Neural progenitor cell (in vitro differentiated cells): Measurements from ENCODE around the gene SLCO2B1. TPM values are rescaled to one million over a fixed set of nuclear protein-coding genes. Genes with fewer than 3 reads are reported as not detected.

Source experiments
- DNase-seq: peaks from one replicate; pipeline ENCODE4 v3.0.0-alpha.2; 2016; ENCODE audit warnings: low spot score
- H2AFZ ChIP-seq: fragments of 200-600 bp; sonication (generic); replicated peaks from 2 replicates; pipeline ENCODE4 v1.6.1; 2016; ENCODE audit warnings: antibody characterized with exemption
- H3F3A ChIP-seq: fragments of 200-600 bp; sonication (generic); 2 replicates; pipeline ENCODE4 v1.6.1; 2016; ENCODE audit warnings: antibody characterized with exemption, low read depth
- H3K27ac ChIP-seq: fragments of 200-600 bp; sonication (generic); 2 replicates; pipeline ENCODE4 v1.5.1; 2016; ENCODE audit warnings: mild to moderate bottlenecking
- H3K27me3 ChIP-seq: fragments of 200-600 bp; sonication (generic); 2 replicates; pipeline ENCODE4 v1.6.1; 2016; ENCODE audit warnings: mild to moderate bottlenecking, moderate library complexity
- H3K36me3 ChIP-seq: fragments of 200-600 bp; sonication (generic); 2 replicates; pipeline ENCODE4 v1.5.1; 2016
- H3K4me1 ChIP-seq: fragments of 200-600 bp; sonication (generic); 2 replicates; pipeline ENCODE4 v1.6.1; 2016; ENCODE audit warnings: mixed run types
- H3K4me2 ChIP-seq: fragments of 200-600 bp; sonication (generic); 2 replicates; pipeline ENCODE4 v1.6.1; 2016
- H3K4me3 ChIP-seq: fragments of 200-600 bp; sonication (generic); 2 replicates; pipeline ENCODE4 v1.5.1; 2016
- H3K79me2 ChIP-seq: fragments of 200-600 bp; sonication (generic); 2 replicates; pipeline ENCODE4 v1.6.1; 2016; ENCODE audit warnings: low read depth
- H3K9ac ChIP-seq: fragments of 200-600 bp; sonication (generic); 2 replicates; pipeline ENCODE4 v1.6.1; 2016
- H3K9me3 ChIP-seq: fragments of 200-600 bp; sonication (generic); 2 replicates; pipeline ENCODE4 v1.5.1; 2016; ENCODE audit warnings: low read depth
- H4K20me1 ChIP-seq: fragments of 200-600 bp; sonication (generic); 2 replicates; pipeline ENCODE4 v1.6.1; 2016; ENCODE audit warnings: low read depth
- H3K27ac Mint-ChIP-seq: 3 replicates; pipeline ENCODE4 v1.8.0; 2021; ENCODE audit warnings: mixed read lengths
- H3K27me3 Mint-ChIP-seq: 2 replicates; pipeline ENCODE4 v1.8.0; 2022; ENCODE audit warnings: low read depth, mild to moderate bottlenecking, inconsistent platforms, moderate library complexity, mixed read lengths; ENCODE audit not compliant: insufficient read depth
- H3K36me3 Mint-ChIP-seq: 3 replicates; pipeline ENCODE4 v1.8.0; 2021; ENCODE audit warnings: mixed read lengths
- H3K4me1 Mint-ChIP-seq: 3 replicates; pipeline ENCODE4 v1.8.0; 2021; ENCODE audit warnings: mixed read lengths
- H3K4me3 Mint-ChIP-seq: 3 replicates; pipeline ENCODE4 v1.8.0; 2021; ENCODE audit warnings: mild to moderate bottlenecking, moderate library complexity, mixed read lengths
- H3K9me3 Mint-ChIP-seq: 3 replicates; pipeline ENCODE4 v1.8.0; 2020; ENCODE audit warnings: mixed read lengths
- EZH2 ChIP-seq: fragments of 200-600 bp; sonication (generic); IDR thresholded peaks from 2 replicates; pipeline ENCODE4 v1.6.1; 2017; ENCODE audit warnings: antibody characterized with exemption, mild to moderate bottlenecking, moderate library complexity
- EZH2phosphoT487 ChIP-seq: fragments of 200-600 bp; sonication (generic); IDR thresholded peaks from 2 replicates; pipeline ENCODE4 v1.6.1; 2017; ENCODE audit warnings: antibody characterized with exemption
- total RNA-seq: library from RNA; depleted of rRNA; stranded (reverse); fragments of >200 nt; gene quantifications from 2 replicates; pipeline ENCODE4 v1.2.3, GENCODE V29; 2015; ENCODE audit warnings: low replicate concordance
- TF ChIP-seq, protein P1 (sequence below): fragments of 200-600 bp; sonication (generic); IDR thresholded peaks from 2 replicates; pipeline ENCODE4 v1.5.1; 2017; ENCODE audit warnings: antibody characterized with exemption, mild to moderate bottlenecking

The SLCO2B1 gene
- total RNA-seq, 1 donor from 2014 or later, result 0.07 TPM

DNA sequence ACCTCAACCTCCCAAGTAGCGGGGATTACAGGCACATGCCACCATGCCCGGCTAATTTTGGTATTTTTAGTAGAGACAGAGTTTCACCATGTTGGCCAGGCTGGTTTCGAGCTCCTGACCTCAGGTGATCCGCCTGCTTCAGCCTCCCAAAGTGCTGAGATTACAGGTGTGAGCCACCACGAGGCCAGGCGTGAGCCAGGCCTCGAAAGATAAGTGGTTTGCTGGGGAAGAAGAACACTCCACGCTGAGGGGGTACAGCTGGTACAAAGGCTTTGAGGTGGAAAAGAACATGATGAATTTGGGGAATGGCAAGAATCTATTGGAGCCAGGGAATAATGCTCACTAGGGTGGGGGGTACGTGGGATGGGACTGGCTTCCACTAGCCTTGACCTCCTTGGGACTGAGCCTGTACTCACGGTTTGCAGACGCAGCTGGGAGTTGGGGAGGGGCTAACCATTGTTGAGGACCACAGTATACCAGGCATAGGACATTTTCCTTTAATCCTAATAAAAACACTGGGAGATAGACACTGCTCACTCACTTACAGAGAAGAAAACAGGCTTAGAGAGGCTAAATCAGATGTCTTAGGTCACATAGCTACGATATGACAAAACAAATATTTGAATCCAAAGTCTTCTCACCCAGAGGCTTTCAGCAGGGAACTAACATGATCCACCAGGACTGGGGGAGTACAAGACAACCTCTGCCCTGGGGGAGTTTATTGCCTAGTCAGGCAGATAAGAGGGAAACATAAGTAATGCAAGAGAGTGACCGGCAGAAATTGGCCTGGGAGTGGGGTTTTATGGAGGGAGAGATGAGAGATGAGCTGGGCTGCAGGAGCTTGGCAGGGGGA is 4.9 kb downstream of the SLCO2B1 start:
- H3K4me2 ChIP-seq, result no peak overlapping the region
- TF ChIP-seq EZH2phosphoT487, result no peak
- TF ChIP-seq, protein P1, sequence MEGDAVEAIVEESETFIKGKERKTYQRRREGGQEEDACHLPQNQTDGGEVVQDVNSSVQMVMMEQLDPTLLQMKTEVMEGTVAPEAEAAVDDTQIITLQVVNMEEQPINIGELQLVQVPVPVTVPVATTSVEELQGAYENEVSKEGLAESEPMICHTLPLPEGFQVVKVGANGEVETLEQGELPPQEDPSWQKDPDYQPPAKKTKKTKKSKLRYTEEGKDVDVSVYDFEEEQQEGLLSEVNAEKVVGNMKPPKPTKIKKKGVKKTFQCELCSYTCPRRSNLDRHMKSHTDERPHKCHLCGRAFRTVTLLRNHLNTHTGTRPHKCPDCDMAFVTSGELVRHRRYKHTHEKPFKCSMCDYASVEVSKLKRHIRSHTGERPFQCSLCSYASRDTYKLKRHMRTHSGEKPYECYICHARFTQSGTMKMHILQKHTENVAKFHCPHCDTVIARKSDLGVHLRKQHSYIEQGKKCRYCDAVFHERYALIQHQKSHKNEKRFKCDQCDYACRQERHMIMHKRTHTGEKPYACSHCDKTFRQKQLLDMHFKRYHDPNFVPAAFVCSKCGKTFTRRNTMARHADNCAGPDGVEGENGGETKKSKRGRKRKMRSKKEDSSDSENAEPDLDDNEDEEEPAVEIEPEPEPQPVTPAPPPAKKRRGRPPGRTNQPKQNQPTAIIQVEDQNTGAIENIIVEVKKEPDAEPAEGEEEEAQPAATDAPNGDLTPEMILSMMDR, result no peak
- no peak for TF ChIP-seq EZH2
- no peaks in the 10 kb centered on the region for H3K36me3 Mint-ChIP-seq
- H3K27me3 Mint-ChIP-seq, result peaks cover 4% of the 10 kb centered on the region
- no peaks in the 10 kb centered on the region for H3K27me3 ChIP-seq
- H3K9ac ChIP-seq, result no peak overlapping the region
- no peak for DNase-seq
- H3K79me2 ChIP-seq, result no peaks in the 10 kb centered on the region
- no peaks in the 10 kb centered on the region for H3K9me3 Mint-ChIP-seq
- H3K36me3 ChIP-seq, result no peaks in the 10 kb centered on the region
- no peaks in the 10 kb centered on the region for H4K20me1 ChIP-seq
- H3K4me1 ChIP-seq, result no peaks in the 10 kb centered on the region
- no peaks in the 10 kb centered on the region for H3K9me3 ChIP-seq
- H3K4me1 Mint-ChIP-seq, result peaks cover 14% of the 10 kb centered on the region
- H3K4me3 ChIP-seq, result no peak overlapping the region
- H3K27ac ChIP-seq, result no peak overlapping the region
- H2AFZ ChIP-seq, result no peak overlapping the region
- no peaks in the 10 kb centered on the region for H3F3A ChIP-seq
- H3K27ac Mint-ChIP-seq, result no peak overlapping the region
- no peak overlapping the region for H3K4me3 Mint-ChIP-seq

DNA sequence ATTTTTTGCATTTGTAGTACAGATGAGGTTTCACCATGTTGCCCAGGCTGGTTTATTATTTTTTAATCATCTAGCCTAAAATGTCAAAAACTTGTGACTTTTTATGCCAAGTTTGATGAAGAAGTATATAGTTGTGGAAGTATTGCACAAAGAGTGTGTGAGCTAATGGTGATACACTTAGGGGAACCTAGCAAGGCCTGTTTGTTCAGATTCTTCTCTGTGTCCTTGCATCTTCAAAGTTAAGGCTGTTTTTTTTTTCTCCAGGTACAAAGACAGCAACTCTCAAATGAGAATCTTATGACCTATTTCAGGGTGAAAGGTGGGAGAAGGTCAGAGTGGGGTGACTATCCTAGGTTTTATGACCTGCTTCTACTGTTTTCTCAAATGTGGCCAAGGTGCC is 7.3 kb downstream of the SLCO2B1 start:
- H3K36me3 Mint-ChIP-seq, result no peaks in the 10 kb centered on the region
- Histone ChIP-seq H3F3A (no peaks in the 10 kb centered on the region), H4K20me1 (no peaks in the 10 kb centered on the region), H3K27me3 (no peaks in the 10 kb centered on the region), H3K4me2 (no peak overlapping the region), H3K79me2 (no peaks in the 10 kb centered on the region), H2AFZ (no peak overlapping the region), H3K4me3 (no peak overlapping the region), H3K36me3 (no peaks in the 10 kb centered on the region), H3K27ac (no peak overlapping the region), H3K9me3 (no peaks in the 10 kb centered on the region), H3K9ac (no peak overlapping the region), H3K4me1 (no peaks in the 10 kb centered on the region)
- DNase-seq, result no peak
- peaks cover 4% of the 10 kb centered on the region for H3K27me3 Mint-ChIP-seq
- peaks cover 7% of the 10 kb centered on the region for H3K9me3 Mint-ChIP-seq
- no peak overlapping the region for H3K4me3 Mint-ChIP-seq
- peaks cover 25% of the 10 kb centered on the region for H3K4me1 Mint-ChIP-seq
- TF ChIP-seq, protein P1, result no peak
- no peak for TF ChIP-seq EZH2
- no peak for TF ChIP-seq EZH2phosphoT487
- no peak overlapping the region for H3K27ac Mint-ChIP-seq

DNA sequence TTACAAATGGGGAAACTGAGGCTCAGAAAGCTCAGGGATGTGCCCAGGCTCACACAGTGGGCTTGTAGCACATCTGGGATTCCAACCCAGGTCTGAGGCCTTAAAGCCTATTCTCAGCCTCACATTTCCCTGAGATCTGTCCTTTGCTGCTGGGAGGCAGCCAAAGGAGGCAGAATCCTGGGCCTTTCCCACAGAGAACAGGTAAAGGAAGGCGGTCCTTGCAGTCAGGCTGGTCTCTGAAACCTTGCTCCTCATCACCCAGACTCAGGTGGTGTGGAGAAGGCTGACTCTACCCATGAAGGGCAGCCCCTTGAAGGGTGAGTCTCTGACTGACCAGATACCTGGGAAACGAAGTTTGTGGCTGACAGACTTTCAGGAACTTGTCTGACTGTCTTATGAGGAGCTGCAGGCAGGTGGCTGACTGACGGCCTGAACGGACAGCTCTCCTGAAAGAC is 7.8 kb downstream of the SLCO2B1 start:
- H4K20me1 ChIP-seq, result no peaks in the 10 kb centered on the region
- H3K9me3 ChIP-seq, result no peaks in the 10 kb centered on the region
- H3K4me1 Mint-ChIP-seq, result peaks cover 25% of the 10 kb centered on the region
- H3F3A ChIP-seq, result no peaks in the 10 kb centered on the region
- peaks cover 7% of the 10 kb centered on the region for H3K9me3 Mint-ChIP-seq
- H3K4me3 ChIP-seq, result no peak overlapping the region
- no peak overlapping the region for H3K27ac ChIP-seq
- no peak overlapping the region for H3K4me2 ChIP-seq
- no peaks in the 10 kb centered on the region for H3K4me1 ChIP-seq
- no peak overlapping the region for H2AFZ ChIP-seq
- no peaks in the 10 kb centered on the region for H3K36me3 ChIP-seq
- H3K79me2 ChIP-seq, result no peaks in the 10 kb centered on the region
- TF ChIP-seq, protein P1, result no peak
- no peak for TF ChIP-seq EZH2
- no peak for TF ChIP-seq EZH2phosphoT487
- no peak overlapping the region for H3K27ac Mint-ChIP-seq
- H3K27me3 Mint-ChIP-seq, result peaks cover 4% of the 10 kb centered on the region
- DNase-seq, result no peak
- no peak overlapping the region for H3K4me3 Mint-ChIP-seq
- no peak overlapping the region for H3K9ac ChIP-seq
- no peaks in the 10 kb centered on the region for H3K36me3 Mint-ChIP-seq
- H3K27me3 ChIP-seq, result no peaks in the 10 kb centered on the region
